Lower leg skin (tissue), 4 donors: ENCODE data around the gene DHCR7. TPM values are rescaled to one million over a fixed set of nuclear protein-coding genes. Genes with fewer than 3 reads are reported as not detected.

Source experiments
- DNase-seq, 2 donors: peaks; one replicate each; pipeline ENCODE4 v3.0.0-alpha.2; 2019; ENCODE audit warnings: low spot score in 2 of 2
- H3K4me3 ChIP-seq: fragments of 200-600 bp; sonication (generic); 2 replicates; pipeline ENCODE4 v1.5.1; 2017; ENCODE audit warnings: mild to moderate bottlenecking, low read depth; ENCODE audit not compliant: poor library complexity, severe bottlenecking
- POLR2A ChIP-seq, 2 donors: fragments of 450-650 bp; IDR thresholded peaks; one replicate each; pipeline ENCODE4 v1.6.1; 2016 to 2017; ENCODE audit warnings: antibody characterized with exemption in 2 of 2, mild to moderate bottlenecking in 1 of 2, moderate library complexity in 1 of 2
- WGBS, 2 donors: methylation state at CpG; one replicate each; pipeline ENCODE4 v1.1.5; 2018; 5-methylcytosine and 5-hydroxymethylcytosine counted together
- intact Hi-C: fragments of 100-400 bp; cut with DNase I; formaldehyde crosslinking; loops from one replicate; pipeline ENCODE4 v1.15.0; 2023; ENCODE audit warnings: low total_unique reads
- total RNA-seq, 4 donors: library from RNA; depleted of rRNA; stranded (reverse); fragments of >200 nt; gene quantifications; one replicate each; pipeline ENCODE4 v1.1.0, GENCODE V29; 2016
- TF ChIP-seq, protein P1 (sequence below), 3 donors: fragments of 450-650 bp; IDR thresholded peaks; one replicate each; pipeline ENCODE4 v1.5.1; 2016; ENCODE audit warnings: antibody characterized with exemption in 3 of 3, mild to moderate bottlenecking in 3 of 3, moderate library complexity in 2 of 3

The DHCR7 gene
- total RNA-seq, 4 donors from 2014 or later, result 45.2 to 142 (median 89.0) TPM

DNA sequence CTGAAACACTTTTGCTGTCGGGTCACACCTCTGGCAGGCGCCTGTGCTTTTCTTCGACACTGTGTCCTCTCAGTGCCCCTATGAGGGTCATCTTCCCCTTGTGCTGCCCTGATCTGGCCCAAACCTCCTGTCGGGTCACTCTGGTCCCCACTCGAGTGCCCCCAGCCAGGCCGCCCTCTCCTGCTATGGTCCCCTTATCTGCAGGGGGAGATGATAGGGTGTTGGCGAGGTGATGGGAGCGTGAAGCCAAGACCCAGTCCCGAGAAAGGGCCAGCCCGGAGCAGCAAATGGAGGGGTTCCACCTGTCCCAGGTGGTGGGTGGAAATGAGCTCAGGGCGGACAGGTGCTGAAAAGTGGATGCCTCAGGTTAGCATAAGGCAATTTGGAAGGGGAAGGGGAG lies 14.5 kb upstream of the DHCR7 start:
- no peak overlapping the region for H3K4me3 ChIP-seq
- intact Hi-C loops, result no loop called here
- DNase-seq, result no peak
- 96% methylated on average over 11 of the region's 11 CpGs for WGBS, 2 donors
- no peak for TF ChIP-seq POLR2A (IDR thresholded peaks at IDR 0.05)
- TF ChIP-seq, protein P1, sequence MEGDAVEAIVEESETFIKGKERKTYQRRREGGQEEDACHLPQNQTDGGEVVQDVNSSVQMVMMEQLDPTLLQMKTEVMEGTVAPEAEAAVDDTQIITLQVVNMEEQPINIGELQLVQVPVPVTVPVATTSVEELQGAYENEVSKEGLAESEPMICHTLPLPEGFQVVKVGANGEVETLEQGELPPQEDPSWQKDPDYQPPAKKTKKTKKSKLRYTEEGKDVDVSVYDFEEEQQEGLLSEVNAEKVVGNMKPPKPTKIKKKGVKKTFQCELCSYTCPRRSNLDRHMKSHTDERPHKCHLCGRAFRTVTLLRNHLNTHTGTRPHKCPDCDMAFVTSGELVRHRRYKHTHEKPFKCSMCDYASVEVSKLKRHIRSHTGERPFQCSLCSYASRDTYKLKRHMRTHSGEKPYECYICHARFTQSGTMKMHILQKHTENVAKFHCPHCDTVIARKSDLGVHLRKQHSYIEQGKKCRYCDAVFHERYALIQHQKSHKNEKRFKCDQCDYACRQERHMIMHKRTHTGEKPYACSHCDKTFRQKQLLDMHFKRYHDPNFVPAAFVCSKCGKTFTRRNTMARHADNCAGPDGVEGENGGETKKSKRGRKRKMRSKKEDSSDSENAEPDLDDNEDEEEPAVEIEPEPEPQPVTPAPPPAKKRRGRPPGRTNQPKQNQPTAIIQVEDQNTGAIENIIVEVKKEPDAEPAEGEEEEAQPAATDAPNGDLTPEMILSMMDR (IDR thresholded peaks at IDR 0.05), result no peak

DNA sequence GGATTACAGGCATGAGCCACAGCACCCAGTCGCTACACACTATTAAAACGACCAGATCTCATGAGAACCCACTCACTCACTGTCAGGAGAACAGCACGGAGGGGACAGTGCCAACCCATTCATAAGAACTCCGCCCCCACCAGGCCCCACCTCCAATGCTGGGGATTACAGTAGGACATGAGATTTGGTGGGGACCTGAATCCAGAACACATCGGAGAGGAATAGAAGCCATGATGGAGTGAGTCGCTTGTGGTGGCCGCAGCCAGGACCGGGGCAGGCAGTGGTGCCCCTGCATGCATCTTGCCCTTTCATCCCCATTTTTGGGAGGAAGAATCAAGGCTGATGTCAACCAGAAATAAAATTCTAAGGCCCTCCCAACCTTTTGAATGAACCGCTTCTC lies 13.5 kb upstream of the DHCR7 start:
- no peak overlapping the region for H3K4me3 ChIP-seq
- DNase-seq, result no peak
- 93 to 96% methylated on average over 9 of the region's 9 CpGs for WGBS, 2 donors
- intact Hi-C loops, result no loop called here
- TF ChIP-seq, protein P1 (IDR thresholded peaks at IDR 0.05), result no peak

DNA sequence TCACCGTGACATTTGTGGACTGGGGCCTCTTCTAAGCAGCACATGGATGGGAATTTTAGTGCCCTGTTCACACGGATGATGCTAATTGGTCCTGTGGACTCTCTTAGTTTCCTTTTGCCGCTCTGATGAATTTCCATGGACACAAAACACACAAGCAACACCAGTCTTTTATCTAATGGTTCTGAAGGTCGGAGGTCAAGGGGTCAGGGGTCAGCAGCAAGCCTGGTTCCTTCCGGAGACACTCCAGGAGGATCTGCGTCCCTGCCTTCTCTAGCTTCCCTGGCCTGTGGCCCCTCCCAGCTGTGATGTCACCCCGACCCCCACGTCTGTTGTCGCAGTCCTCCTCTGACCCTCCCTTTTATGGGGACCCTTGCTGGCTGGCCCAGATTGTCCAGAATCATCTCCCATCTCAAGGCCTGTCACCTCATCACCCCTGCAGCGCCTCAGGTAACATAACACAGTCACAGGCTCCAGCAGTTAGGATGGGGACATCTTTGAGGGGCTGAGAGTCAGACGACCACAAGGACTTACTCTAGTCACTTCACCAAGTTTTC lies 11.7 kb upstream of the DHCR7 start:
- no peak overlapping the region for H3K4me3 ChIP-seq
- TF ChIP-seq, protein P1 (IDR thresholded peaks at IDR 0.05), result no peak
- no peak for TF ChIP-seq POLR2A (IDR thresholded peaks at IDR 0.05)
- no peak for DNase-seq
- intact Hi-C loops, result loop anchor here (10.0 kb wide), 1 partner anchor 645 kb away; no protein-coding TSS in a partner anchor
- 70 to 75% methylated on average over 11 of the region's 11 CpGs for WGBS, 2 donors

DNA sequence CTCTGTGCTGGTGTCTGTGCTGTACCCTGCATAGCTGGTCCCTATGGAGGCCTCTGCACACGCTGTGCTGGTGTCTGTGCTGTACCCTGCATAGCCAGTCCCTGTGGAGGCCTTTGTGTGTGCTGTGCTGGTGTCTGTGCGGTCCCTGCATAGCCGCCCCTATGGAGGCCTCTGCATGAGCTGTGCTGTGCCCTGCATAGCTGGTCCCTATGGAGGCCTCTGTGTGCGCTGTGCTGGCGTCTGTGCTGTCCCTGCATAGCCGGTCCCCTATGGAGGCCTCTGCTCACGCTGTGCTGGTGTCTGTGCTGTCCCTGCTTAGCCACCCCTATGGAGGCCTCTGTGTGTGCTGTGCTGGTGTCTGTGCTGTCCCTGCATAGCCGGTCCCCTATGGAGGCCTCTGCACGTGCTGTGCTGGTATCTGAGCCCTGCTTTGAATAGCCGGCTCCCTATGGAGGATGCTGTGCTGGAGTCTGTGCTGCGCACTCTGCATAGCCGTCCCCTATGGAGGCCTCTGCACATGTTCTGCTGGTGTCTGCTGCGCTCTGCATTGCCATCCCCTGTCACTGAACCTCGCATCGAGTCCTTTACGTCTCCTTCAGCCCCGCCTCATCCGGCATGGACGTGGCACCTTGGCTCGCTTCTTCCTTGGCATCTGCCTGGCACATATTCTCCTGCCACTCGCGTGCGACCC lies 11.0 kb upstream of the DHCR7 start:
- DNase-seq, result no peak
- 89 to 96% methylated on average over 19 to 22 of the region's 23 CpGs for WGBS, 2 donors
- intact Hi-C loops, result loop anchor here (10.0 kb wide), 1 partner anchor 644 kb away; no protein-coding TSS in a partner anchor
- no peak for TF ChIP-seq POLR2A (IDR thresholded peaks at IDR 0.05)
- TF ChIP-seq, protein P1 (IDR thresholded peaks at IDR 0.05), result no peak
- no peak overlapping the region for H3K4me3 ChIP-seq

DNA sequence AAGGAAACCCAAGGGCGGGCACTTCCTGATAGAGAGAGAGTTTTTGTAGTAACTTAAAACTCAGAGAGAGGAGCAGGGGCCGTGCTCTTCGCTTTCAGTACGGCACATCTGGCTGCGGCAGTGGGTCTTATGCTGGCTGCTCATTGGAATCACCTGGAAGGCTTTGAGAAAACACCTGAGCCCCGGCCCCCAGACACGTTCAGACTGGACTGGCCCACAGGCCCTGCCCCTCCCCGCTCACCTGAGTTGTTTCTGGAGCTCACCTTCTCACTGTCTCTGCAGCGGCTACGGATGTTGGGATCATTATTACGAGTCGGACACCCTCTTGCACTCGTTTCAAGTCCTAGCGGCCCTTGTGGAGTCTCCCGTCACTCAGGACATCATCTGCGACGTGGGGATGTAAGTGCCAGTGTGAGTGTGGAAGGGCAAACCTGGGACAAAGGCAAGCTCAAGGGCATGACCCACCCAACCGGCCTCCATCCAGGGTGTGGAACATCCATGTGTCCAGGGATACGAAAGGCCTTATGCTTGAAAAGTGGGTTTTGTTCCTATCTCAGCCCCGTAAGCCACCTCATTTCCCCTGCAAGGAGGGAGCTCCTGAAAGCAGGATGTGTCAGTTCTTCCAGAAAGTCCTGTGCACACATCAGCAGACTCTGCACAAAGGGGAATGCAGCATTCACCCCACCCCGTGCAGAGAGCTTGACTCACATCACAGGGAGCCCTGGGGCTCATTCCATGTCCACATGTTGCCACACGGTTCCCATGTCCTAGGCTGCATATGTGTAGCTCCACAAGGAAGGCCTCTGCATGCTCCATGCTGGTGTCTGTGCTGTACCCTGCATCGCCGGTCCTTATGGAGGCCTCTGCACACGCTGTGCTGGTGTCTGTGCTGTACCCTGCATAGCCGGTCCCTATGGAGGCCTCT lies 10.2 kb upstream of the DHCR7 start:
- intact Hi-C loops, result loop anchor here (10.0 kb wide), 1 partner anchor 644 kb away; no protein-coding TSS in a partner anchor
- WGBS, 2 donors, result 84 to 86% methylated on average over 25 to 26 of the region's 26 CpGs

More for the DNA sequence above, 10.2 kb upstream of the DHCR7 start:
- DNase-seq, result no peak
- TF ChIP-seq POLR2A (IDR thresholded peaks at IDR 0.05), result no peak
- TF ChIP-seq, protein P1 (IDR thresholded peaks at IDR 0.05), result no peak
- no peak overlapping the region for H3K4me3 ChIP-seq
